CD4-positive, alpha-beta T cell treated with Interleukin-4 for 1 hour (primary cell): ENCODE data around the gene TIMP2.

ENCODE experiments used
- DNase-seq, 2 donors: peaks; one replicate each; pipeline ENCODE4 v3.0.0-alpha.2; 2020 to 2022

The TIMP2 gene

DNA sequence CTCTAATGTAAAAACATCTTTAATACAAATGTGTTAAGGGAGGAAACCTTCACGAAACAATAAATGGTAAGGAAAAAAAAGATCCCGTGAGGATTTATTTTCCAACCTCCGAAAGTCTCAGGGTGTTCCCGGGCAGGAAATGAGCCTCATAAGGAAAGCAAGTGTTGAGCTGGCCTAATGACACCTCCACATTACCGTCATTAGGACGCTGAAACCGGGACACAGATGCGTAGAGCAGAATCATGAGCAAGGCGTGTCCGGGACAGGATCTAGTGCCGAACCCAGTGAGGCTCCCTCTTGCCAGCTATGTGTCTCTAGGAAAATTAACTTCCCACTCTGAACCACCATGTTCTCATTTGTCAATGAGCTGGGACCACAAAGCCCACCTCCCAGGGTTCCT is 120.4 kb downstream of the TIMP2 start:
- no peak for DNase-seq

DNA sequence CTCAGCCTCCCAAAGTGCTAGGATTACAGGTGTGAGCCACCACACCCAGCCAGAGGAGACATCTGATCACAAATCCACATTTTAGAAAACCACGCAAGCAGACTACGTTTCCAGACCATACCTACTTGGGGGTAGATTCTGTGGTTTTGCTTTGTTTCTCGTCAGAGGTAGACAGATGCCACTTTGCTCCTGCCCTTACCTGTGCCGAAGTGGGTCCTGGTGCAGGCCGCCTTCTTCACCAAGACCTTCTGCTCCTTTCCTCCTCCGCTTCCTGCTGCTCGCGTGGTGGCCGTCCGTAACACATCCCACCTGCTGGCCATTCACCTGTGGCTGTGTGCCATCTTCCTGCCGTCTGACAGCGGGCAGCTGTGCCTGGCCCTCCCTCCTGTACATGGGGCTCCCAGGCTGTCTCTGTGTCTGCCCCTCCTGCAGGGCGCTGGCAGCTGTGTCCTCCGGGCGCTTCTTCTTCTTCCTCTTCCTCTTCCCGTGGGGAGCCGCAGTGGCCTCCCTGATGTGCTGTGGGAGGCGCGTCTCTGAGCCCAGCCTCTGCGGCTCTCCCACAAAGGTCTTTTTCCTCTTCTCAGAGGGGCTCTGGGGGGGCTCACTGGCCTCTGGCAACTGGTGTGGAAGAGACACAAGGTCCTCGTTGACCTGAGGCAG is 121.9 kb downstream of the TIMP2 start:
- peak in 1 of 2 donors; percentile 25 for DNase-seq
